Stimulated activated CD8-positive, alpha-beta memory T cell treated with anti-CD3 and anti-CD28 coated beads, Interleukin-15, amount 100 ng/mL, for 24 hours (primary cell): ENCODE measurements around the gene KNTC1.
"Not testable (repeated sequence)": the region's sequence is repeated elsewhere in the genome, so short reads cannot be mapped to it uniquely, and the experiment has no call there.

Experiments used
- DNase-seq: peaks from one replicate; pipeline ENCODE4 v3.0.0-alpha.2; 2020; ENCODE audit warnings: low read depth

The KNTC1 gene

GRCh38 chr12:122646517-122647217, 119.6 kb downstream of the KNTC1 start:
- DNase-seq, result no peak

- DNase-seq, result no peak
Observed at GRCh38 chr12:122651520-122652224, 124.6 kb downstream of the KNTC1 start.

- not testable (repeated sequence) for DNase-seq
Observed at GRCh38 chr12:122653291-122653690, 126.2 kb downstream of the KNTC1 start.

- no peak for DNase-seq
Observed at GRCh38 chr12:122656298-122656697, 129.2 kb downstream of the KNTC1 start.

- no peak for DNase-seq
Observed at GRCh38 chr12:122659579-122659978, 132.5 kb downstream of the KNTC1 start.

GRCh38 chr12:122661246-122661645, 134.2 kb downstream of the KNTC1 start:
- no peak for DNase-seq

- no peak for DNase-seq
Observed at GRCh38 chr12:122661938-122662337, 134.9 kb downstream of the KNTC1 start.

GRCh38 chr12:122665349-122665748, 138.3 kb downstream of the KNTC1 start:
- DNase-seq, result no peak

GRCh38 chr12:122665759-122666158, 138.7 kb downstream of the KNTC1 start:
- DNase-seq, result no peak

- no peak for DNase-seq
Observed at GRCh38 chr12:122668268-122668667, 141.2 kb downstream of the KNTC1 start.

- no peak for DNase-seq
Observed at GRCh38 chr12:122669397-122670070, 142.5 kb downstream of the KNTC1 start.

- DNase-seq, result no peak
Observed at GRCh38 chr12:122672515-122672914, 145.5 kb downstream of the KNTC1 start.
